HG03520 (cell line): ENCODE measurements around the gene RPL11.
A peak's percentile ranks its signal among the peaks of the same experiment; 100 is the strongest.
"Not testable (repeated sequence)": the region's sequence is repeated elsewhere in the genome, so short reads cannot be mapped to it uniquely, and the experiment has no call there.

Experiments used
- ATAC-seq: cut with Tn5 transposase; IDR thresholded peaks from one replicate; pipeline ENCODE4 v1.9.1; 2021; ENCODE audit warnings: mild to moderate bottlenecking, moderate library complexity; ENCODE audit not compliant: unreplicated experiment

Gene RPL11

GRCh38 chr1:23684415-23684814 lies 7.2 kb upstream of the RPL11 start:
- ATAC-seq: no peak

- not testable (repeated sequence) for ATAC-seq
These were observed 6.4 kb upstream of the RPL11 start for GRCh38 chr1:23685197-23685596.

- ATAC-seq: not testable (repeated sequence)
These were observed 3.9 kb upstream of the RPL11 start for GRCh38 chr1:23687680-23688079.

GRCh38 chr1:23688281-23688680 lies 3.3 kb upstream of the RPL11 start:
- ATAC-seq: not testable (repeated sequence)

GRCh38 chr1:23692308-23692871 lies 784 bp downstream of the RPL11 start:
- ATAC-seq: no peak

GRCh38 chr1:23693599-23693998 lies 2.0 kb downstream of the RPL11 start:
- no peak for ATAC-seq

GRCh38 chr1:23694371-23694770 lies 2.8 kb downstream of the RPL11 start:
- ATAC-seq: no peak

GRCh38 chr1:23695667-23696066 lies 4.1 kb downstream of the RPL11 start:
- ATAC-seq: no peak

GRCh38 chr1:23696335-23696989 lies 4.9 kb downstream of the RPL11 start:
- no peak for ATAC-seq

- no peak for ATAC-seq
These were observed 6.9 kb downstream of the RPL11 start for GRCh38 chr1:23698466-23698865.

GRCh38 chr1:23699280-23700179 lies 7.9 kb downstream of the RPL11 start:
- no peak for ATAC-seq

- no peak for ATAC-seq
These were observed 9.7 kb downstream of the RPL11 start for GRCh38 chr1:23701310-23701709.

- no peak for ATAC-seq
These were observed 10.4 kb downstream of the RPL11 start for GRCh38 chr1:23701996-23702395.

- no peak for ATAC-seq
These were observed 13.4 kb downstream of the RPL11 start for GRCh38 chr1:23704834-23705495.

- no peak for ATAC-seq
These were observed 17.6 kb downstream of the RPL11 start for GRCh38 chr1:23709229-23709628.

- ATAC-seq: no peak
These were observed 26.9 kb downstream of the RPL11 start for GRCh38 chr1:23718482-23718881.

- ATAC-seq: no peak
These were observed 27.7 kb downstream of the RPL11 start for GRCh38 chr1:23719162-23719820.

- peak; percentile 41 for ATAC-seq
These were observed 28.8 kb downstream of the RPL11 start for GRCh38 chr1:23720256-23720995.

GRCh38 chr1:23722652-23723051 lies 31.0 kb downstream of the RPL11 start:
- no peak for ATAC-seq

- no peak for ATAC-seq
These were observed 35.1 kb downstream of the RPL11 start for GRCh38 chr1:23726686-23727085.
